ENCODE measurements around the gene RPE.
A peak's percentile ranks its signal among the peaks of the same experiment; 100 is the strongest.

Gene RPE

GRCh38 chr2:210003359-210003758 lies 921 bp downstream of the RPE start:
- intact Hi-C loops (cut with DNase I; ENCODE audit: low total_unique reads), result no loop called here
- H3K9me3 ChIP-seq, result no peaks in the 10 kb centered on the region
- no peaks in the 10 kb centered on the region for H3K27me3 ChIP-seq
- no peak for TF ChIP-seq CTCF (IDR thresholded peaks at IDR 0.05)
- H3K27ac ChIP-seq, result peak overlapping the region in 1 of 2 donors; percentile 75
- H3K36me3 ChIP-seq, result no peaks in the 10 kb centered on the region
- no peak for DNase-seq
- H3K4me3 ChIP-seq, result peak overlapping the region; percentile 91 to 99
- peaks cover 0 to 50% (median 21%) of the 10 kb centered on the region in 4 donors for H3K4me1 ChIP-seq

- Histone ChIP-seq H3K4me3 (no peak overlapping the region), H3K36me3 (peaks cover 0 to 4% (median 0%) of the 10 kb centered on the region in 3 donors), H3K27me3 (no peaks in the 10 kb centered on the region), H3K27ac (no peak overlapping the region), H3K9me3 (no peaks in the 10 kb centered on the region), H3K4me1 (peaks cover 0 to 50% (median 21%) of the 10 kb centered on the region in 4 donors)
- no peak for TF ChIP-seq CTCF (IDR thresholded peaks at IDR 0.05)
- intact Hi-C loops (cut with DNase I; ENCODE audit: low total_unique reads), result no loop called here
- no peak for DNase-seq
Observed at GRCh38 chr2:210004881-210005280, 2.4 kb downstream of the RPE start.

DNA sequence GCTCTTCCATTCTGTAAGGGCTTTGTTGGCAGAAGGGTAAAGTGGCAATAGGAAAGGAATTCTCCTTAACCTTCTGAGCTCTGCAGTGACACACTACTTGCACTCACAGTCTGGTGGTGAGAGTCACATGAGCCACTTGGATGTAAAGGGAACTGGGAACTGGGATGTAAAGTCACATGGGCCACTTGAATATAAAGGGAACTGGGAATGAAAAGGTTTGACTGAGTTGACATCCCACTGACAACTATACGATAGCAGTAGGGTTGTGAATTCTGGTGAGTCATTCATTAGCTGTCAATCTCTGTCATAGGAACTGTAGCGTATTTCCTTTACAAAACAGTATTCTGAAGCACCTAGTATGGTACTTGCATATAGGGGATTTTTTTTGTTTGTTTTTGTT lies 5.5 kb downstream of the RPE start:
- intact Hi-C loops (cut with DNase I; ENCODE audit: low total_unique reads), result no loop called here
- Histone ChIP-seq H3K4me3 (no peak overlapping the region), H3K36me3 (peaks cover 3 to 21% (median 16%) of the 10 kb centered on the region in 3 donors), H3K27ac (no peak overlapping the region), H3K4me1 (peaks cover 0 to 44% (median 19%) of the 10 kb centered on the region in 4 donors), H3K27me3 (no peaks in the 10 kb centered on the region), H3K9me3 (no peaks in the 10 kb centered on the region)
- no peak for TF ChIP-seq CTCF (IDR thresholded peaks at IDR 0.05)
- peak in 1 of 2 donors; percentile 44 for DNase-seq

GRCh38 chr2:210009126-210009525 lies 6.7 kb downstream of the RPE start:
- H3K9me3 ChIP-seq, result no peaks in the 10 kb centered on the region
- intact Hi-C loops (cut with DNase I; ENCODE audit: low total_unique reads), result no loop called here
- H3K4me1 ChIP-seq, result peaks cover 0 to 32% (median 10%) of the 10 kb centered on the region in 4 donors
- no peak for DNase-seq
- H3K27me3 ChIP-seq, result no peaks in the 10 kb centered on the region
- no peak overlapping the region for H3K4me3 ChIP-seq
- TF ChIP-seq CTCF (IDR thresholded peaks at IDR 0.05), result no peak
- H3K27ac ChIP-seq, result no peak overlapping the region
- H3K36me3 ChIP-seq, result peaks cover 9 to 26% (median 23%) of the 10 kb centered on the region in 3 donors

DNA sequence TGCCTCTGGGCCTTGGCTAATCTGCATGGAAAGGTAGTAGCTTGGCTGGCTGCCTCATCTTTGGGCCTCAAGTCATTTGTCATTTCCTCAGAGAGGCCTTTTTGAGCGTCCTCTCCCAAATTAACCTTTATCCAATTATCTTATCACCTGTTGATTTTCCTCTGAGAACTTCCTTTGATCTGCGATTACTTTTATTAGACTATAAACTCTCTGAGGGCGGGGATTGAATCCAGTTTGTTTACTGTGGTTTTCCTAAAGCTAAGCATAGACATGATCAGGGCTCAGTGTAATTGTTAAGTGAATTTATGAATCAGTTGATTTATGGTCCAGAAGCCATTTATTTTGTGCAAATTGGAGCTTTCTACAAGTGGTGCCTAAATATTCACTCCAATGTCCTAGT lies 7.5 kb downstream of the RPE start:
- Histone ChIP-seq H3K27ac (no peak overlapping the region), H3K4me3 (no peak overlapping the region), H3K36me3 (peaks cover 17 to 32% (median 27%) of the 10 kb centered on the region in 3 donors), H3K9me3 (no peaks in the 10 kb centered on the region), H3K4me1 (peaks cover 0 to 25% (median 6%) of the 10 kb centered on the region in 4 donors), H3K27me3 (no peaks in the 10 kb centered on the region)
- intact Hi-C loops (cut with DNase I; ENCODE audit: low total_unique reads), result no loop called here
- DNase-seq, result no peak
- TF ChIP-seq CTCF (IDR thresholded peaks at IDR 0.05), result no peak

GRCh38 chr2:210020138-210020537 lies 17.7 kb downstream of the RPE start:
- TF ChIP-seq CTCF (IDR thresholded peaks at IDR 0.05), result no peak
- no peaks in the 10 kb centered on the region for H3K9me3 ChIP-seq
- peaks cover 88 to 93% (median 92%) of the 10 kb centered on the region in 3 donors for H3K36me3 ChIP-seq
- no peak overlapping the region for H3K4me3 ChIP-seq
- no peak overlapping the region for H3K27ac ChIP-seq
- DNase-seq, result no peak
- intact Hi-C loops (cut with DNase I; ENCODE audit: low total_unique reads), result no loop called here
- no peaks in the 10 kb centered on the region for H3K4me1 ChIP-seq
- no peaks in the 10 kb centered on the region for H3K27me3 ChIP-seq

Data from tibial artery (tissue), 4 donors.